ENCODE results near the gene CASP12.
"Not testable (repeated sequence)": the region's sequence is repeated elsewhere in the genome, so short reads cannot be mapped to it uniquely, and the experiment has no call there.

DNA sequence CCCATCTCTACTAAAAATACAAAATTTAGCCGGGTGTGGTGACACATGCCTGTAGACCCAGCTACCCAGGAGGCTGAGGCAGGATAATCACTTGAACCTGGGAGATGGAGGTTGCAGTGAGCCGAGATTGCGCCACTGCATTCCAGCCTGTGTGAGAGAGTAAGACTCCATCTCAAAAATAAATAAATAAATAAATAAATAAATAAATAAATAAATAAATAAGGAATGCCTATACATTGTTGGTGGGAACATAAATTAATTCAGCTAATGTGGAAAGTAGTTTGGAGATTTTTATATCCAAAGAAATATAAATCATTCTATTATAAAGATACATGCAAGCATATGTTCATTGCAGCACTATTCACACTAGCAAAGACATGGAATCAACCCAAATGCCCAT, 35.8 kb upstream of the CASP12 start:
- TF ChIP-seq, protein P1, sequence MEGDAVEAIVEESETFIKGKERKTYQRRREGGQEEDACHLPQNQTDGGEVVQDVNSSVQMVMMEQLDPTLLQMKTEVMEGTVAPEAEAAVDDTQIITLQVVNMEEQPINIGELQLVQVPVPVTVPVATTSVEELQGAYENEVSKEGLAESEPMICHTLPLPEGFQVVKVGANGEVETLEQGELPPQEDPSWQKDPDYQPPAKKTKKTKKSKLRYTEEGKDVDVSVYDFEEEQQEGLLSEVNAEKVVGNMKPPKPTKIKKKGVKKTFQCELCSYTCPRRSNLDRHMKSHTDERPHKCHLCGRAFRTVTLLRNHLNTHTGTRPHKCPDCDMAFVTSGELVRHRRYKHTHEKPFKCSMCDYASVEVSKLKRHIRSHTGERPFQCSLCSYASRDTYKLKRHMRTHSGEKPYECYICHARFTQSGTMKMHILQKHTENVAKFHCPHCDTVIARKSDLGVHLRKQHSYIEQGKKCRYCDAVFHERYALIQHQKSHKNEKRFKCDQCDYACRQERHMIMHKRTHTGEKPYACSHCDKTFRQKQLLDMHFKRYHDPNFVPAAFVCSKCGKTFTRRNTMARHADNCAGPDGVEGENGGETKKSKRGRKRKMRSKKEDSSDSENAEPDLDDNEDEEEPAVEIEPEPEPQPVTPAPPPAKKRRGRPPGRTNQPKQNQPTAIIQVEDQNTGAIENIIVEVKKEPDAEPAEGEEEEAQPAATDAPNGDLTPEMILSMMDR (IDR thresholded peaks at IDR 0.05), result not testable (repeated sequence)
- TF ChIP-seq POLR2A (IDR thresholded peaks at IDR 0.05), result not testable (repeated sequence)
